GM15510 (cell line): Measurements from ENCODE around the gene GALNT13.

Source experiments
- POLR2A ChIP-seq: IDR thresholded peaks from 3 replicates; pipeline ENCODE4 v1.6.1; 2011; ENCODE audit warnings: borderline replicate concordance; ENCODE audit not compliant: insufficient read length; ENCODE audit errors: extremely low read depth

GALNT13 gene

GRCh38 chr2:154140249-154141025 is 268.7 kb downstream of the GALNT13 start:
- no peak for TF ChIP-seq POLR2A

GRCh38 chr2:154142480-154142879 is 270.8 kb downstream of the GALNT13 start:
- TF ChIP-seq POLR2A, result no peak

- no peak for TF ChIP-seq POLR2A
These were observed 271.4 kb downstream of the GALNT13 start for GRCh38 chr2:154143105-154143504.

DNA sequence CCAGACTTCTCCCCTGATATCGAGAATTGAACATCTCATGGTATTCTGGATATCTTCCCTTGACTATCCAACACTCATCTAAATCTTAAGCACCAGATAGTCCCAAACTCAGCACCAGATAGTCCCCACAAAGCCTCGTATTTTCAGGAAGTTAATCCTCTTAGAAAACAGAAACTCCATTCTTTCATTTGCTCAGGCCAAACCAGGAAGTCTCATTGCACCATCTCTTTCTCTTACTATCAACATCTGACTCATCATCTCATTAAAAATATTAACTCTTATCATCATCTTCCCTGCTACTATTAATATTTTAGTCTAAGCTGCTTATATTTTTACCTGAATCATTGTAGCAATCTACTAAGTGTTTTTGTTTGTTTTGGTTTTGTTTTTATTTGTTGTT is 286.4 kb downstream of the GALNT13 start:
- TF ChIP-seq POLR2A, result no peak

DNA sequence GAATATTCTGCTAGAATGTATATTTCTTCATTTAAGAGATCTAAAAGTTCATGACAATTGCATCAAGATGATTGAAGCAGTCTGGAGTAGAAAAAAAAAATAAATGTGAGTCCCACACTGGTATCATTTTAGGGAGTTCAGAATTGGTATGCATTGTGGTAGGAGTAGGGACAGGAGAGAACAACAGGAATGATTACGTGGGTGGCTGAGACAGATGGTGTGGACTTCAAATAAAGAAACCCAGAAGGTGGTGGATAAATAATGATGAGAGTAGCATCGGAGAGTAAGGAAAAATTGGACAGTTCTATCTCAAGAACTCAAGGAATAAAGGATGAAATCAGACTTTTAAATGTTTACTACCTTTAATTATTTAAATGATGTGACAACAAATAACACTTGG is 289.6 kb downstream of the GALNT13 start:
- no peak for TF ChIP-seq POLR2A

DNA sequence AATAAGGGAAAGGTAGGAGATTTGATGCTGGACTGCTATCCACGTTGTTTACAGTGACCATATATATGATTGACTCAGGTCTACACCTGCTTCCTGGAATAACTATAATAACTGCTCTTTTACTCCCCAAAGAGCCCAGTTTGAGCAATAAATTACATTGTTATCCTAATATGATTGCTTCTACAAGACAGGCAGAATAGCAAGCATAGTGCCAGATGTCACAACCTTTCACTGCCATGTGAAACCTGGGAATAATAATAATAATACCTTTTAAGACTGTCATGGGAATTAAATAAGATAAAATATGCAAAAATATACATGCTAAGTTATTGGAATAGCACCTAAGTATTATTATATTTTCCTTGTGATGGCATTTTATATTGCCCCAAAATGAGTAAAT is 298.7 kb downstream of the GALNT13 start:
- TF ChIP-seq POLR2A, result no peak

DNA sequence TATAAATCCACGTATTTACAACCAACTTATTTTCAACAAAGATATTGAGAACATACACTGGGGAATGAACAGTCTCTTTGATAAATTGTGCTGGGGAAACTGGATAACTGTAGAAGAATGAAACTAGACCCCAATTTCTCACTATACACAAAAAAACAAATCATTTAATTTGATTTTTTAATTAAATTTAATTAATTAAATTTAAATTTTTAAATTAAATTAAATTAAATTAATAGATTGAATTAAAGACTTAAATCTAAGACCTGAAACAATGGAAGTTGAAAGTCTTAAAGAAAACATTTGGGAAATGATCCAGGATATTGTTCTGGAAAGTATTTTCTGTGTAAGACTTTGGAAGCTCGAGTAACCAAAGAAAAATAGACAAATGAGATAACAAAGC is 301.4 kb downstream of the GALNT13 start:
- no peak for TF ChIP-seq POLR2A

GRCh38 chr2:154173919-154174318 is 302.2 kb downstream of the GALNT13 start:
- no peak for TF ChIP-seq POLR2A

- no peak for TF ChIP-seq POLR2A
These were observed 310.3 kb downstream of the GALNT13 start for GRCh38 chr2:154182008-154182407.

- TF ChIP-seq POLR2A, result no peak
These were observed 316.2 kb downstream of the GALNT13 start for GRCh38 chr2:154187948-154188347.

DNA sequence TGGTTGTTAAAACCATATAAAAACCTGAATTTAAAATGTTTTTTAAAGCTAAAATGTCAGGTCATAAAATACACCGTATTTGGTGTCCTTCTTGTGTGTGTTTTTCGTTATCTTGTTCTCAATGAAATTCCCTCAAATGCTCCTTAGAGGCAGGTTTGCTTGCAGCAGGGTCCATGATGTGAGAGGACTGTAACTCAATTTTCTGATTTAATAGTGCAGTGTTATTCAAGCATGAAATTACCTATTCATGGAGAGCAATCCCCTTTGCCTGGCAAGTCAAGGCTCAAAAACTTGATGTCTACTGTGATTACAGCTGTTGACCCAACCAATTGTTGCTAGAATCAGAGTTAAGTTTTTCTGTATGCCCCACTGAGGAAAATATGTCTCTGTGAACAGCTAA is 318.2 kb downstream of the GALNT13 start:
- TF ChIP-seq POLR2A, result no peak

DNA sequence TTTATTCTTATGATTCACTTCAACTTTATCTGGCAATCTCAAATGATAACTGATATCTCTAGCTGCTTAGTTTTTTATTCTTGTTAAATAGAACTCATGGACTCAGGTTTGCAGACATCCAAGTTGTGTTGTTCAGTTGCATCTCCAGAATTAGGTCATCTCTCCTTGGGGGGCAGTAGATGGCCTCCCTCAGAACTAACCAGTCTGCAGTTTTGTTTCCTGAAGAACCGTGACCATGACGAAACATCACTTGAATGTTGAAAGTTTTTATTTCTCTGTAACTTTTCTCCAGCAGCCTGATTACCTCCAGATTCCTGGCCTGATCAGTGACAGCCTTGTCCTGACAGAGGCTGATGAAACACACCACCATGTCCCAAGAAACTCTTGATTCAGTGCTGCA is 321.5 kb downstream of the GALNT13 start:
- TF ChIP-seq POLR2A, result no peak

DNA sequence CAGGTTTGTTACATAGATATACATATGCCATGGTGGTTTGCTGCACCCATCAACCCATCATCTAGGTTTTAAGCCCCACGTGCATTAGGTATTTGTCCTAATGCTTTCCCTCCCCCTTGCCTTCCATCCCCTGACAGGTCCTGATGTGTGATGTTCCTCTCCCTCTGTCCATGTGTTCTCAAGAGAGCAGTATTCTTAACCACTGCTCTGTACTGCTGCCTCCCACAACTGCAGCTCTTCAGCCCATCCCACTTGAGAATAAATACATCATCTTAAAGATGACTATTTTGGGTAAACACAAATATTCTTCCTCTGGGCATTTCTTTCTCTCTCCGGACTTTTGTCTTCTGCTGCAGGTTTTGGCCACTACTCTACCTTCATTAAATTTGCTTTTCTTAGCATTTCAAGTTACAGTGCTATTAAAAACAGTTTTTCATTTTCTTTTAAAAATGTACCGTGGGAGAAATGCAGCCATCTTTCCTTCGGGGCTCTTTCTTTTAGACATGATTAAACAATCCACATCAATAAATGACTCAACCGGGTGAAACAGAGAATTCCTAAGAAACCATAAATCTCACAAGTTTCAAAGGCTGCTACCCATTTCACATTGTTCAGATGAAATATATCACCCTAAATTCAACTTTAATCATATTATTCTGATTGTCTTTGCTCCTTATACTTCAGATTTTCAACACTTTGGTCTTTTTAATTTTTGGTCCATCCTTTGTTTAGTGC is 323.4 kb downstream of the GALNT13 start:
- TF ChIP-seq POLR2A, result no peak

- TF ChIP-seq POLR2A, result no peak
These were observed 324.0 kb downstream of the GALNT13 start for GRCh38 chr2:154195644-154196195.

GRCh38 chr2:154198866-154199265 is 327.1 kb downstream of the GALNT13 start:
- TF ChIP-seq POLR2A, result no peak

GRCh38 chr2:154203206-154203605 is 331.5 kb downstream of the GALNT13 start:
- TF ChIP-seq POLR2A, result no peak
